NT2/D1 (cell line): ENCODE results near the gene OR2S2.
"Not testable (repeated sequence)": the region's sequence is repeated elsewhere in the genome, so short reads cannot be mapped to it uniquely, and the experiment has no call there.

ENCODE experiments used
- SUZ12 ChIP-seq: IDR thresholded peaks from 2 replicates; pipeline ENCODE4 v1.6.1; 2011; ENCODE audit not compliant: insufficient read length, insufficient read depth; ENCODE audit errors: extremely low read depth
- YY1 ChIP-seq: IDR thresholded peaks from 2 replicates; pipeline ENCODE4 v1.6.1; 2011; ENCODE audit not compliant: insufficient read length, insufficient read depth
- ZNF274 ChIP-seq: IDR thresholded peaks from 2 replicates; pipeline ENCODE4 v1.6.1; 2011; ENCODE audit warnings: mild to moderate bottlenecking, low read depth, low read length

GRCh38 chr9:35934069-35934468 lies 23.9 kb downstream of the OR2S2 start:
- not testable (repeated sequence) for TF ChIP-seq YY1, ZNF274, SUZ12
